Mucosa of descending colon (tissue), 3 donors: ENCODE data around the gene MINAR1. TPM values are rescaled to one million over a fixed set of nuclear protein-coding genes. Genes with fewer than 3 reads are reported as not detected.

Source experiments
- ATAC-seq: fragments of 200-7000 bp; cut with Tn5 transposase; one replicate; pipeline ENCODE4 v1.9.1; 2020; ENCODE audit warnings: mild to moderate bottlenecking, moderate library complexity
- DNase-seq, 3 donors: peaks; one replicate each; pipeline ENCODE4 v3.0.0-alpha.2; 2020
- H3K36me3 ChIP-seq: fragments of 200-600 bp; one replicate; pipeline ENCODE4 v1.8.0; 2021; ENCODE audit warnings: low read depth, mild to moderate bottlenecking
- H3K4me1 ChIP-seq: fragments of 200-600 bp; one replicate; pipeline ENCODE4 v1.8.0; 2021; ENCODE audit warnings: low read depth, mild to moderate bottlenecking
- H3K4me3 ChIP-seq: fragments of 200-600 bp; one replicate; pipeline ENCODE4 v1.8.0; 2021; ENCODE audit warnings: mild to moderate bottlenecking
- H3K9me3 ChIP-seq: fragments of 200-600 bp; one replicate; pipeline ENCODE4 v1.8.0; 2021; ENCODE audit warnings: mild to moderate bottlenecking
- CTCF ChIP-seq: fragments of 200-600 bp; IDR thresholded peaks from one replicate; pipeline ENCODE4 v1.8.0; 2022; ENCODE audit warnings: antibody characterized with exemption, mild to moderate bottlenecking
- intact Hi-C, 2 donors: fragments of 100-400 bp; cut with DNase I in 1 of 2; cut with micrococcal nuclease in 1 of 2; formaldehyde crosslinking; loops; one replicate each; pipeline versions ENCODE4 v1.11.0 to v1.11.1; 2022; cut with DNase I, micrococcal nuclease
- total RNA-seq, 3 donors: library from RNA; stranded (reverse); fragmentation: NEBNext Ultra II Directional in 2 of 3; extraction: Animal tissue kit (Norgen Biotek cat#: 25700) in 2 of 3; gene quantifications; one replicate each; pipeline versions ENCODE4 v1.2.1 to v1.2.4, GENCODE V29; 2021 to 2023
- donor health status: DM: no; HTN: no; CAD: no; lungs with moderate emphysema.
- donor health status: DM: no; HTN: no; CAD: no.
- donor health status: DM: no; HTN: yes; CAD: no.

The MINAR1 gene
- total RNA-seq, 3 donors from 2014 or later = 0.24 to 0.26 (median 0.25) TPM

GRCh38 chr15:79433276-79433990 lies 1.3 kb downstream of the MINAR1 start:
- H3K4me1 ChIP-seq = peaks cover 14% of the 10 kb centered on the region
- H3K4me3 ChIP-seq = no peak overlapping the region
- no peaks in the 10 kb centered on the region for H3K36me3 ChIP-seq
- intact Hi-C loops = no loop called here
- no peaks in the 10 kb centered on the region for H3K9me3 ChIP-seq
- TF ChIP-seq CTCF = no peak
- DNase-seq (no peak), ATAC-seq (no peak)

- TF ChIP-seq CTCF = no peak
- ATAC-seq (no peak), DNase-seq (no peak)
- no peak overlapping the region for H3K4me3 ChIP-seq
- H3K9me3 ChIP-seq = no peaks in the 10 kb centered on the region
- intact Hi-C loops = no loop called here
- H3K36me3 ChIP-seq = no peaks in the 10 kb centered on the region
- H3K4me1 ChIP-seq = peaks cover 14% of the 10 kb centered on the region
Measured at GRCh38 chr15:79434361-79434760, 2.2 kb downstream of the MINAR1 start.

GRCh38 chr15:79436037-79436780 lies 4.1 kb downstream of the MINAR1 start:
- intact Hi-C loops = no loop called here
- no peak for ATAC-seq

GRCh38 chr15:79437275-79438000 lies 5.3 kb downstream of the MINAR1 start:
- ATAC-seq (no peak), DNase-seq (no peak)

More at GRCh38 chr15:79436037-79436780, 4.1 kb downstream of the MINAR1 start:
- H3K36me3 ChIP-seq = no peaks in the 10 kb centered on the region
- H3K9me3 ChIP-seq = no peaks in the 10 kb centered on the region
- H3K4me3 ChIP-seq = no peak overlapping the region
- DNase-seq = no peak
- peaks cover 14% of the 10 kb centered on the region for H3K4me1 ChIP-seq
- TF ChIP-seq CTCF = no peak

GRCh38 chr15:79439236-79439635 lies 7.1 kb downstream of the MINAR1 start:
- no peak for TF ChIP-seq CTCF
- no peak for ATAC-seq
- H3K9me3 ChIP-seq = no peaks in the 10 kb centered on the region
- intact Hi-C loops = no loop called here
- H3K4me3 ChIP-seq = no peak overlapping the region
- DNase-seq = no peak
- no peaks in the 10 kb centered on the region for H3K36me3 ChIP-seq
- H3K4me1 ChIP-seq = no peaks in the 10 kb centered on the region

More at GRCh38 chr15:79437275-79438000, 5.3 kb downstream of the MINAR1 start:
- no peaks in the 10 kb centered on the region for H3K9me3 ChIP-seq
- H3K36me3 ChIP-seq = no peaks in the 10 kb centered on the region
- H3K4me3 ChIP-seq = no peak overlapping the region
- intact Hi-C loops = no loop called here
- TF ChIP-seq CTCF = no peak
- peaks cover 2% of the 10 kb centered on the region for H3K4me1 ChIP-seq
